ENCODE data around the gene COX6B1.

- TF ChIP-seq RAD21 (IDR thresholded peaks at IDR 0.05 in 1 of 2, conservative IDR thresholded peaks at IDR 0.05 in 1 of 2; ENCODE audit: low read depth in 2 of 2, low read length in 2 of 2) (no peak), PHF8 (conservative IDR thresholded peaks at IDR 0.05; ENCODE audit: low read depth, low read length) (no peak), GTF2F1 (IDR thresholded peaks at IDR 0.05; ENCODE audit: borderline replicate concordance, low read depth, low read length) (no peak), POLR2A (IDR thresholded peaks at IDR 0.05; ENCODE audit: control extremely low read depth in 1 of 2, low read depth in 2 of 2, low read length in 2 of 2) (no peak), CHD1 (IDR thresholded peaks at IDR 0.05; ENCODE audit: low read depth, low read length) (no peak), EP300 (IDR thresholded peaks at IDR 0.05; ENCODE audit: borderline replicate concordance in 1 of 2, low read depth in 2 of 2, low read length in 2 of 2) (no peak), EZH2 (IDR thresholded peaks at IDR 0.05; ENCODE audit: low read depth, low read length, severe bottlenecking) (no peak), CREB1 (IDR thresholded peaks at IDR 0.05) (no peak), CHD2 (IDR thresholded peaks at IDR 0.05; ENCODE audit: low read length) (no peak), SIX5 (IDR thresholded peaks at IDR 0.05; ENCODE audit: low read depth, low read length) (no peak), TAF1 (IDR thresholded peaks at IDR 0.05; ENCODE audit: low read depth, low read length) (no peak), NRF1 (IDR thresholded peaks at IDR 0.05; ENCODE audit: low read depth, low read length) (no peak), YY1 (IDR thresholded peaks at IDR 0.05; ENCODE audit: low read depth, low read length) (no peak)
- TF ChIP-seq, protein P1, sequence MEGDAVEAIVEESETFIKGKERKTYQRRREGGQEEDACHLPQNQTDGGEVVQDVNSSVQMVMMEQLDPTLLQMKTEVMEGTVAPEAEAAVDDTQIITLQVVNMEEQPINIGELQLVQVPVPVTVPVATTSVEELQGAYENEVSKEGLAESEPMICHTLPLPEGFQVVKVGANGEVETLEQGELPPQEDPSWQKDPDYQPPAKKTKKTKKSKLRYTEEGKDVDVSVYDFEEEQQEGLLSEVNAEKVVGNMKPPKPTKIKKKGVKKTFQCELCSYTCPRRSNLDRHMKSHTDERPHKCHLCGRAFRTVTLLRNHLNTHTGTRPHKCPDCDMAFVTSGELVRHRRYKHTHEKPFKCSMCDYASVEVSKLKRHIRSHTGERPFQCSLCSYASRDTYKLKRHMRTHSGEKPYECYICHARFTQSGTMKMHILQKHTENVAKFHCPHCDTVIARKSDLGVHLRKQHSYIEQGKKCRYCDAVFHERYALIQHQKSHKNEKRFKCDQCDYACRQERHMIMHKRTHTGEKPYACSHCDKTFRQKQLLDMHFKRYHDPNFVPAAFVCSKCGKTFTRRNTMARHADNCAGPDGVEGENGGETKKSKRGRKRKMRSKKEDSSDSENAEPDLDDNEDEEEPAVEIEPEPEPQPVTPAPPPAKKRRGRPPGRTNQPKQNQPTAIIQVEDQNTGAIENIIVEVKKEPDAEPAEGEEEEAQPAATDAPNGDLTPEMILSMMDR (IDR thresholded peaks at IDR 0.05; ENCODE audit: control extremely low read depth in 1 of 3, insufficient read depth in 1 of 3, low read depth in 1 of 3, low read length in 3 of 3), result no peak
Measured at GRCh38 chr19:35622750-35623149, 25.4 kb upstream of the COX6B1 start.
